ENCODE results near the gene ABLIM2. TPM values are rescaled to one million over a fixed set of nuclear protein-coding genes. Genes with fewer than 3 reads are reported as not detected.

ABLIM2 gene
- total RNA-seq, 1 donor from 2014 or later = 7.5 TPM

- H3K4me3 Mint-ChIP-seq (ENCODE audit: unreplicated experiment) = no peak overlapping the region
- no peaks in the 10 kb centered on the region for H3K36me3 Mint-ChIP-seq (ENCODE audit: unreplicated experiment)
- no peak for TF ChIP-seq CTCF (IDR thresholded peaks at IDR 0.05; ENCODE audit: partially characterized antibody, unreplicated experiment)
- H3K9me3 Mint-ChIP-seq (ENCODE audit: unreplicated experiment) = peaks cover 12% of the 10 kb centered on the region
- no peak for DNase-seq
- H3K27me3 Mint-ChIP-seq (ENCODE audit: unreplicated experiment) = peaks cover 9% of the 10 kb centered on the region
- peaks cover 13% of the 10 kb centered on the region for H3K4me1 Mint-ChIP-seq (ENCODE audit: low read depth, unreplicated experiment)
- H3K27ac Mint-ChIP-seq (ENCODE audit: unreplicated experiment) = no peak overlapping the region
Measured at GRCh38 chr4:8115916-8116315, 42.7 kb downstream of the ABLIM2 start.

GRCh38 chr4:8115203-8115520 lies 43.5 kb downstream of the ABLIM2 start:
- Mint-ChIP-seq H3K9me3 (ENCODE audit: unreplicated experiment) (peaks cover 12% of the 10 kb centered on the region), H3K4me3 (ENCODE audit: unreplicated experiment) (no peak overlapping the region), H3K27me3 (ENCODE audit: unreplicated experiment) (peaks cover 9% of the 10 kb centered on the region), H3K27ac (ENCODE audit: unreplicated experiment) (no peak overlapping the region), H3K36me3 (ENCODE audit: unreplicated experiment) (no peaks in the 10 kb centered on the region), H3K4me1 (ENCODE audit: low read depth, unreplicated experiment) (peaks cover 8% of the 10 kb centered on the region)
- TF ChIP-seq CTCF (IDR thresholded peaks at IDR 0.05; ENCODE audit: partially characterized antibody, unreplicated experiment) = no peak
- DNase-seq = no peak

DNA sequence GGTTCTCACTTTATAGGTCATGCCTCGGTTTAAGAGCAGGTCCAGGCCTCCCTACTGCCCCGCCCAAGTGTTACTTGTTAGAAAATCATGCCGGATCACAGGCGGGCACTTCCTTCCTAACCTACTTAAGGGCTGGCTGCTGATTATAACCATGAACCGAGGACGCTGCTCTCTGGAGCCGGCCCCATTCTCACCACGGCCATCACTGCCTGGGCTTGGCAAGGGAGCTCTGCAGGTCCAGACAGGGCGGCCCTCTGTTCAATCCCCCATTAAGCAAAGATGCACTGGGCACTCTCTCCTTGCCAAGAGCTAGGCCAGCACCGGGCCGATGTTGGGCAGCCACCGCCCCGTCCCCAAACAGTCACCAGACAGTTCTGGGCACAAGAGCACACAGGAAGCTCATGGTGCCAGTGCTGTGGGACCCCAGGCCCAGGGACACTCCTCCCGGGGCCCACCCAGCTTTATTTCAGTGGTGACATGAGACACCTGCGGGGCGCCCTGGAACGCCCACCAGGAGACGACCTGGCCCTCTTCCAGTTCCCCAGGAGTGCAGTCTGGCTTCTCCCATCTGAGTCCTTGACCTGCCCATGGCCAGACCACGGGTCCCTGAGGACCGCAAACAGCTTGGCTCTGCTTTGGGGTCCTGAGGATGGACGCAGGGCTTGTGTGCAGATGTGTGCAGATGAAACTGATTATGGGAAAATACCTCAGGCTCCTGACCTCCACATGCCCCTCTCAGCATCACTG lies 44.0 kb downstream of the ABLIM2 start:
- no peak for DNase-seq
- peaks cover 9% of the 10 kb centered on the region for H3K27me3 Mint-ChIP-seq (ENCODE audit: unreplicated experiment)
- no peaks in the 10 kb centered on the region for H3K36me3 Mint-ChIP-seq (ENCODE audit: unreplicated experiment)
- H3K4me1 Mint-ChIP-seq (ENCODE audit: low read depth, unreplicated experiment) = peaks cover 7% of the 10 kb centered on the region
- peaks cover 12% of the 10 kb centered on the region for H3K9me3 Mint-ChIP-seq (ENCODE audit: unreplicated experiment)
- no peak overlapping the region for H3K27ac Mint-ChIP-seq (ENCODE audit: unreplicated experiment)
- H3K4me3 Mint-ChIP-seq (ENCODE audit: unreplicated experiment) = no peak overlapping the region
- TF ChIP-seq CTCF (IDR thresholded peaks at IDR 0.05; ENCODE audit: partially characterized antibody, unreplicated experiment) = no peak

DNA sequence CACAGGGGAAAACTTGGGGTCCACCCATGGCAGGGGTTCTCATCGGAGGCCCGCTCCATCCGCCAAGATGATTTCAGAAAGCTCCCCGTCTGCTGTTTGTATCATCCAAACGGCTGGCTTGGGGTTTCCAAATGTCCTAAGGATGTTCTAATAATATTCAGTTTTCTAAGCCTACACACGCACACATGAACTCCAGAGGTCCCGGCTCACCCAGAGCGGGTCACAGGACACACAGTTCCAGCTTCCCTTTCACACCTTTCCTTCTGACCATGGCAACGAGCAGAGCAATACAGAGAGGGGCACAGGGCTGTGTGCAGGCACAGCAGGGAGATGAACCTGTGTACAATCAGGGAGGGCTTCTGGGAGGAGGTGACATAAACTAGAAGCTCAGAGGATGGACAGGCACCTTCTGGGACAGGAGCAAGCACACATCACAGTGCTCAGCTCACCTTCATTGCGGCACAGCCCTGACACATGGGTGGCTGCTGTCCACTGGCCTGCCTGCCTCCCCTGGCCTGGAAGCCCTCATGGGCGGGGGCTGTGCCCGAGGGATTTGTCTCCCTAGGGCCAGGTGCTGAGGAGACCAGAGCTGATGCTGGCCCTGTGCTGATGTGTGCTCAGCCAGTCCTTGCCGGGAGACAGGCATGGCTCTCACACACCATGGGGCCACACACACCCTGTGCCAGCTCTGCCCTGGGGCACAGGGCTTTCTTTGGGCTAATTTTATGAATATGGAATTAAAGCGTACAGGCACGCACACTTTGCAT lies 44.8 kb downstream of the ABLIM2 start:
- no peak for DNase-seq
- Mint-ChIP-seq H3K4me3 (ENCODE audit: unreplicated experiment) (no peak overlapping the region), H3K9me3 (ENCODE audit: unreplicated experiment) (peaks cover 12% of the 10 kb centered on the region), H3K27ac (ENCODE audit: unreplicated experiment) (no peak overlapping the region), H3K27me3 (ENCODE audit: unreplicated experiment) (peaks cover 9% of the 10 kb centered on the region), H3K36me3 (ENCODE audit: unreplicated experiment) (no peaks in the 10 kb centered on the region), H3K4me1 (ENCODE audit: low read depth, unreplicated experiment) (peaks cover 7% of the 10 kb centered on the region)
- TF ChIP-seq CTCF (IDR thresholded peaks at IDR 0.05; ENCODE audit: partially characterized antibody, unreplicated experiment) = no peak

DNA sequence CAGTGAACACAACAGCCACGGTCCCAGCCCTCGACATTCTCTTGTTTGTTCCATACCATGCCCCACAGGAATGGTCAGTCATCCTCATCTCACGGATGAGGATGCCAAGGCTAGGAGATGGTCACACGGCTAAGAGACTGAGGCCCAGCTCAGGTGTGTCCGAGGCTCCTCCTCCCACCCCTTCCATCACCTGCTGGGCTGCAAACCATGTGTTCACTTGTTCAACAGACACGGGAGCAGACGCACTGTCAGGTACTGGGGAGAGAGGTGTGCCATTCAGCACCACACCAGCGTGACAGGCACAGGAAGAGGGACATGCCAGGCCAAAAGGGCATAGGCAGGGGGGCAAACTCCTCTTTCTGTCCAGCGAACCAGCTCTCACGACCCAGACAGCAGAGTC lies 45.9 kb downstream of the ABLIM2 start:
- Mint-ChIP-seq H3K4me3 (ENCODE audit: unreplicated experiment) (no peak overlapping the region), H3K36me3 (ENCODE audit: unreplicated experiment) (no peaks in the 10 kb centered on the region), H3K4me1 (ENCODE audit: low read depth, unreplicated experiment) (peaks cover 7% of the 10 kb centered on the region), H3K27ac (ENCODE audit: unreplicated experiment) (no peak overlapping the region), H3K9me3 (ENCODE audit: unreplicated experiment) (peaks cover 11% of the 10 kb centered on the region), H3K27me3 (ENCODE audit: unreplicated experiment) (peaks cover 6% of the 10 kb centered on the region)
- no peak for DNase-seq
- TF ChIP-seq CTCF (IDR thresholded peaks at IDR 0.05; ENCODE audit: partially characterized antibody, unreplicated experiment) = no peak
